GM12875 (cell line): Measurements from ENCODE around the gene DACT3.

Experiments
- H3K4me3 ChIP-seq: one replicate; pipeline ENCODE4 v1.5.1; 2011; ENCODE audit warnings: low read depth, low read length, control low read depth
- TF ChIP-seq, protein P1 (sequence below): IDR thresholded peaks from 2 replicates; pipeline ENCODE4 v1.5.1; 2011; ENCODE audit warnings: low read depth, mild to moderate bottlenecking, control low read depth, inconsistent platforms, low read length, moderate library complexity, borderline replicate concordance; ENCODE audit not compliant: insufficient read depth

The DACT3 gene

GRCh38 chr19:46610413-46610775 is 50.6 kb downstream of the DACT3 start:
- H3K4me3 ChIP-seq, result no peak overlapping the region
- TF ChIP-seq, protein P1, sequence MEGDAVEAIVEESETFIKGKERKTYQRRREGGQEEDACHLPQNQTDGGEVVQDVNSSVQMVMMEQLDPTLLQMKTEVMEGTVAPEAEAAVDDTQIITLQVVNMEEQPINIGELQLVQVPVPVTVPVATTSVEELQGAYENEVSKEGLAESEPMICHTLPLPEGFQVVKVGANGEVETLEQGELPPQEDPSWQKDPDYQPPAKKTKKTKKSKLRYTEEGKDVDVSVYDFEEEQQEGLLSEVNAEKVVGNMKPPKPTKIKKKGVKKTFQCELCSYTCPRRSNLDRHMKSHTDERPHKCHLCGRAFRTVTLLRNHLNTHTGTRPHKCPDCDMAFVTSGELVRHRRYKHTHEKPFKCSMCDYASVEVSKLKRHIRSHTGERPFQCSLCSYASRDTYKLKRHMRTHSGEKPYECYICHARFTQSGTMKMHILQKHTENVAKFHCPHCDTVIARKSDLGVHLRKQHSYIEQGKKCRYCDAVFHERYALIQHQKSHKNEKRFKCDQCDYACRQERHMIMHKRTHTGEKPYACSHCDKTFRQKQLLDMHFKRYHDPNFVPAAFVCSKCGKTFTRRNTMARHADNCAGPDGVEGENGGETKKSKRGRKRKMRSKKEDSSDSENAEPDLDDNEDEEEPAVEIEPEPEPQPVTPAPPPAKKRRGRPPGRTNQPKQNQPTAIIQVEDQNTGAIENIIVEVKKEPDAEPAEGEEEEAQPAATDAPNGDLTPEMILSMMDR, result no peak

DNA sequence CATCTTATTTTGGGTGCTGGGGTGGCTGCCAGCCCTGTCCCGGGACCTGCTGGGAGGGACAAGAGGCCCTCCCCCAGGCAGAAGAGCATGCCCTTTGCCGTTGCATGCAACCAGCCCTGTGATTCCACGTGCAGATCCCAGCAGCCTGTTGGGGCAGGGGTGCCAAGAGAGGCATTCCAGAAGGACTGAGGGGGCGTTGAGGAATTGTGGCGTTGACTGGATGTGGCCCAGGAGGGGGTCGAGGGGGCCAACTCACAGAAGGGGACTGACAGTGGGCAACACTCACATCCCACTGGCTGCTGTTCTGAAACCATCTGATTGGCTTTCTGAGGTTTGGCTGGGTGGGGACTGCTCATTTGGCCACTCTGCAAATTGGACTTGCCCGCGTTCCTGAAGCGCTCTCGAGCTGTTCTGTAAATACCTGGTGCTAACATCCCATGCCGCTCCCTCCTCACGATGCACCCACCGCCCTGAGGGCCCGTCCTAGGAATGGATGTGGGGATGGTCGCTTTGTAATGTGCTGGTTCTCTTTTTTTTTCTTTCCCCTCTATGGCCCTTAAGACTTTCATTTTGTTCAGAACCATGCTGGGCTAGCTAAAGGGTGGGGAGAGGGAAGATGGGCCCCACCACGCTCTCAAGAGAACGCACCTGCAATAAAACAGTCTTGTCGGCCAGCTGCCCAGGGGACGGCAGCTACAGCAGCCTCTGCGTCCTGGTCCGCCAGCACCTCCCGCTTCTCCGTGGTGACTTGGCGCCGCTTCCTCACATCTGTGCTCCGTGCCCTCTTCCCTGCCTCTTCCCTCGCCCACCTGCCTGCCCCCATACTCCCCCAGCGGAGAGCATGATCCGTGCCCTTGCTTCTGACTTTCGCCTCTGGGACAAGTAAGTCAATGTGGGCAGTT is 51.2 kb downstream of the DACT3 start:
- TF ChIP-seq, protein P1, result no peak
- no peak overlapping the region for H3K4me3 ChIP-seq

DNA sequence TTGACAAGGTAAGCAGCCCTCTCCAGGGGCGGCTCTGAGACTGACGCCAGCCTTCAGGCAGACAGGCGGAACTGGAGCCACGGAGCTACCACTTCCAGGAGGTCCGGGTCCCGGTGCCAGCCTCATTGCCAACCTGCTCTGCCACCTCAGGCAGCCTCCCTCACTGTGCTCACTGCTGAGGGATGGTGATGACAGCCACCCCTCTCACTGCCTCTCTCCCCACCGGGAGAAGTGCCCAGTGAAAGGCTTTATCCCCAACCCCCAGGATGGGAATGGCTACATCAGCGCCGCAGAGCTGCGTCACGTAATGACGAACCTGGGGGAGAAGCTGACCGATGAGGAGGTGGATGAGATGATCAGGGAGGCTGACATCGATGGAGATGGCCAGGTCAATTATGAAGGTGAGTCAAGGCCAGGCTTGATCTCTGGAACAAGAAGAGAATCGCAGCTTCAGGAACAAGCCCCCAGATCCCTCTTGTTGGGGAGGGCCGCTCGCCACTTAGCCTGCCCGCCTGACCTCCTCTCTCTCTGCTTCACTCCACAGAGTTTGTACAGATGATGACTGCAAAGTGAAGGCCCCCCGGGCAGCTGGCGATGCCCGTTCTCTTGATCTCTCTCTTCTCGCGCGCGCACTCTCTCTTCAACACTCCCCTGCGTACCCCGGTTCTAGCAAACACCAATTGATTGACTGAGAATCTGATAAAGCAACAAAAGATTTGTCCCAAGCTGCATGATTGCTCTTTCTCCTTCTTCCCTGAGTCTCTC is 52.2 kb downstream of the DACT3 start:
- TF ChIP-seq, protein P1, result no peak
- H3K4me3 ChIP-seq, result no peak overlapping the region

- TF ChIP-seq, protein P1, result no peak
- no peak overlapping the region for H3K4me3 ChIP-seq
Measured at GRCh38 chr19:46608178-46608577, 52.8 kb downstream of the DACT3 start.

DNA sequence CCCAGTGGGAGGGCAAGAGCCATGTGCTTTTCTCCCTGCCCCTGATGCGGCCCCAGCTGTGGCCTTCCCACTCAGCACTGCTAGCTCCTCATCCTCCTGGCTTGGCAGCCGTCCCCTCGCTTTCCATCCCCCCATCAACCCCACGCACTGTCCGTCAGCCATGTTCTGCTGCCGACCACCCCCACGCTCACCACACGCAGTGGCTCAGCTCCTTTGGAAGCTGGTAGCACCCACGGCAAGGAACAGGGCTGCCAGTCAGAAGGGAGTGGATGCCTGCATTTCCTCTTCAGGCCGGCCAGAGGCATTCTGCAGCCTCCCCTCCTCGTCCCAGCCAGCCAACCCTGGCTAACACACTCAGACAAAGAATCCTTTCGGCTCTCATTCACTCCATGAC is 53.5 kb downstream of the DACT3 start:
- TF ChIP-seq, protein P1, result no peak
- H3K4me3 ChIP-seq, result no peak overlapping the region

DNA sequence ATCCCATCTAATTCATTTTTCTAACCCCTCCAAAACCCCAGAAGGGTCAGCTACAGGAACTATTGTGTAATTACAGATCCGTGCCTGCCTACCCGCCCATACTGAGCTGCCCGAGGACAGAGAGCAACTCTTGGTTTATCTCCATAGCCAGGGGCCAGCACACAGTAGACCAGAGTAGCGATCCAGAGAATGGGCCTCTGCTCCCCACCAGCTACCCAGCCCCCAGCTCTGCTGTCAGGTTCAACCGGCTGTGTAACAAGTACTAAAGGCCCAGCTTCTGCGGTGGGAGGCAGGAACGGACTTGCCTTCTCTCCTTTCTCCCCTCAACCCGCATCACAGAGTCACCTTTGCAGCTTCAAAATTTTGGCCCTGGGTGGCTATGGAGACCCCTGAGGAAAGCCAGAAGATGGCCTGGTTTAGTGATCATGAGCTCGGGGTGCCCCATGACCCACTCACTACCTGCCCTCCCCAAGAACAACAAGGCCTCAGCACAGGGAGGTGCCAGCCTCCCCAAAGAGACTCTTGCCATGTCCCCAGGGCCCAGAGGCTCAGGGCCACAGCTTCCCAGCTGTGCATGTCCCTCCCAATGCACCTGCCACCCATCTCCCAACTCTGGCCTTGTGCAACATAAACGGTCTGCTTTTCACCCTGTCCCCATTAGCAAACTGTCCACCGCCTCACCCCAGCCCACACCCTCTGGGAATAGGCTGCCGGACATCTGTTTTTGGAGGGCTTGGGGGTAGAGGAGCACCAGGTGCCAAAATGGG is 54.1 kb downstream of the DACT3 start:
- H3K4me3 ChIP-seq, result no peak overlapping the region
- TF ChIP-seq, protein P1, result no peak
